A673 (cell line): Measurements from ENCODE around the gene CCDC85B. TPM values are rescaled to one million over a fixed set of nuclear protein-coding genes. Genes with fewer than 3 reads are reported as not detected.

Source experiments
- BruUV-seq: library from RNA; stranded (reverse); fragments of 400-500 nt; replicated peaks from 2 replicates; lab custom pipeline; 2021; lab: Mats Ljungman, UMichigan
- CTCF ChIA-PET: fragments of 300-600 bp; sonication (Branson Sonifier 250); formaldehyde crosslinking; loops from one replicate; lab custom pipeline; 2022; ENCODE audit warnings: antibody characterized with exemption; lab: Charles Lee
- POLR2A ChIA-PET: fragments of 300-600 bp; sonication (Branson Sonifier 250); formaldehyde crosslinking; loops from one replicate; lab custom pipeline; 2022; ENCODE audit warnings: antibody characterized with exemption; ENCODE audit not compliant: low non-redundant PET; lab: Charles Lee
- DNase-seq: peaks from one replicate; pipeline ENCODE4 v3.0.0-alpha.2; 2015; ENCODE audit warnings: low spot score
- H3K27ac ChIP-seq: fragments of 200-600 bp; sonication (generic); 2 replicates; pipeline ENCODE4 v1.5.1; 2016; ENCODE audit warnings: mixed run types, low read depth, mild to moderate bottlenecking, mixed read lengths, antibody characterized with exemption, low read length; ENCODE audit not compliant: poor library complexity, severe bottlenecking
- H3K27me3 ChIP-seq: fragments of 200-600 bp; sonication (generic); replicated peaks from 2 replicates; pipeline ENCODE4 v1.6.1; 2017; ENCODE audit warnings: mixed run types, low read depth, mild to moderate bottlenecking, mixed read lengths, antibody characterized with exemption, low read length; ENCODE audit not compliant: insufficient read depth, poor library complexity
- H3K36me3 ChIP-seq: fragments of 200-600 bp; sonication (generic); 2 replicates; pipeline ENCODE4 v1.6.1; 2016; ENCODE audit warnings: mixed run types, mild to moderate bottlenecking, mixed read lengths, antibody characterized with exemption, low read length; ENCODE audit not compliant: insufficient read depth, poor library complexity, severe bottlenecking
- H3K4me1 ChIP-seq: fragments of 200-600 bp; sonication (generic); 2 replicates; pipeline ENCODE4 v1.6.1; 2017; ENCODE audit warnings: mixed run types, mild to moderate bottlenecking, mixed read lengths, antibody characterized with exemption, low read length; ENCODE audit not compliant: insufficient read depth, poor library complexity, severe bottlenecking
- H3K4me3 ChIP-seq: fragments of 200-600 bp; sonication (generic); 2 replicates; pipeline ENCODE4 v1.5.1; 2016; ENCODE audit warnings: low read depth, mixed run types, mild to moderate bottlenecking, mixed read lengths, low read length; ENCODE audit not compliant: poor library complexity, severe bottlenecking
- H3K9me3 ChIP-seq: fragments of 200-600 bp; sonication (generic); 2 replicates; pipeline ENCODE4 v1.6.1; 2016; ENCODE audit warnings: mixed run types, low read depth, mild to moderate bottlenecking, mixed read lengths, antibody characterized with exemption, low read length; ENCODE audit not compliant: poor library complexity, severe bottlenecking
- CTCF ChIP-seq: fragments of 300-800, 200-600 bp; sonication (generic); conservative IDR thresholded peaks from 2 replicates; pipeline ENCODE4 v1.5.1; 2017; ENCODE audit warnings: low read depth, mild to moderate bottlenecking, antibody characterized with exemption, low read length, moderate library complexity, mixed read lengths
- EZH2 ChIP-seq: fragments of 200-600 bp; sonication (generic); IDR thresholded peaks from 2 replicates; pipeline ENCODE4 v1.6.1; 2017; ENCODE audit warnings: borderline replicate concordance, low read depth, mild to moderate bottlenecking, mixed read lengths, antibody characterized with exemption, low read length; ENCODE audit not compliant: poor library complexity, severe bottlenecking
- intact Hi-C: fragments of 100-400 bp; cut with micrococcal nuclease; formaldehyde crosslinking; loops from one replicate; pipeline ENCODE4 v1.10.0; 2022; ENCODE audit not compliant: unreplicated experiment
- total RNA-seq: library from RNA; stranded (reverse); gene quantifications from 2 replicates; pipeline ENCODE4 v1.2.3, GENCODE V29; 2021

CCDC85B gene
- total RNA-seq, 1 experiment from 2014 or later, result 32.3 TPM

GRCh38 chr11:65871811-65872548 is 18.5 kb upstream of the CCDC85B start:
- no TSS peak for BruUV-seq
- TF ChIP-seq EZH2, result no peak
- TF ChIP-seq CTCF, result 0 out of 2 replicates have a peak, but pooled peaks have one; percentile 10
- DNase-seq, result no peak
- Histone ChIP-seq H3K27me3 (no peaks in the 10 kb centered on the region), H3K9me3 (no peaks in the 10 kb centered on the region), H3K36me3 (peaks cover 19% of the 10 kb centered on the region), H3K27ac (peak overlapping the region; percentile 75), H3K4me1 (peaks cover 24% of the 10 kb centered on the region), H3K4me3 (peak overlapping the region; percentile 68)
- ChIA-PET CTCF (interaction anchor here (1.5 to 4.1 kb wide), 4 partner anchors 13 to 18 kb away, joined by 3 to 16 read pairs (median 10); partner anchors contain the start of genes CCDC85B, FIBP and MUS81), POLR2A (interaction anchor here (0.5 to 0.7 kb wide), 2 partner anchors 38 to 93 kb away, joined by 3 to 8 read pairs; partner anchors contain the start of gene SNX32)
- intact Hi-C loops, result no loop called here

- DNase-seq, result no peak
- Histone ChIP-seq H3K9me3 (no peaks in the 10 kb centered on the region), H3K36me3 (peaks cover 11% of the 10 kb centered on the region), H3K27me3 (no peaks in the 10 kb centered on the region), H3K27ac (peak within 1 kb of the TSS; percentile 75), H3K4me1 (peaks cover 18% of the 10 kb centered on the region), H3K4me3 (peak within 1 kb of the TSS; percentile 68)
- no TSS peak for BruUV-seq
- ChIA-PET CTCF (interaction anchor here (1.7 to 1.9 kb wide), 2 partner anchors 16 to 18 kb away, joined by 3 to 7 read pairs; partner anchors contain the start of genes CCDC85B and FIBP), POLR2A (interaction anchor here (0.7 kb wide), 1 partner anchor 93 kb away, joined by 8 read pairs; no protein-coding TSS in a partner anchor)
- TF ChIP-seq EZH2 (no peak), CTCF (no peak)
- intact Hi-C loops, result no loop called here
Measured at GRCh38 chr11:65872586-65873317, 17.7 kb upstream of the CCDC85B start, which contains the start of gene EFEMP2. Gene EFEMP2, minus strand, starts transcription at chr11:65872800. Its CDS starts 446 bp downstream, at chr11:65872354.
